Pancreas (tissue), 10 donors: ENCODE measurements around the gene PLEKHA8. TPM values are rescaled to one million over a fixed set of nuclear protein-coding genes. Genes with fewer than 3 reads are reported as not detected.

Experiments used
- ATAC-seq, 4 donors: fragments of 200-7000 bp; cut with Tn5 transposase; one replicate each; pipeline versions ENCODE4 v1.8.0 to v1.9.1; 2020; ENCODE audit warnings: mild to moderate bottlenecking in 4 of 4, moderate library complexity in 4 of 4
- DNase-seq, 6 donors: peaks; one replicate each; pipeline ENCODE4 v3.0.0-alpha.2; 2020
- FAIRE-seq: peaks from 2 replicates; lab custom pipeline; 2012; peaks lifted over from hg19 to GRCh38; lab: Jason Lieb, UNC
- H3K27ac ChIP-seq, 4 donors: fragments of 200-600 bp; sonication (generic); 1 replicate in 3 of 4; 2 replicates in 1 of 4; pipeline versions ENCODE4 v1.5.0 to v1.8.0; 2020
- H3K27me3 ChIP-seq, 4 donors: fragments of 200-600 bp; one replicate each; pipeline ENCODE4 v1.8.0; 2021
- H3K36me3 ChIP-seq, 3 donors: fragments of 200-600 bp; sonication (generic) in 1 of 3; one replicate each; pipeline versions ENCODE4 v1.5.0 to v1.8.0; 2020 to 2021
- H3K4me1 ChIP-seq, 3 donors: fragments of 200-600 bp; one replicate each; pipeline ENCODE4 v1.8.0; 2021
- H3K4me3 ChIP-seq, 4 donors: fragments of 200-600 bp; sonication (generic) in 2 of 4; one replicate each; pipeline versions ENCODE4 v1.5.0 to v1.8.0; 2020 to 2021
- H3K9me3 ChIP-seq, 4 donors: fragments of 200-600 bp; one replicate each; pipeline ENCODE4 v1.8.0; 2021
- WGBS, 2 donors: extraction: QIAGEN DNeasy Blood & Tissue Kit; methylation state at CpG; one replicate each; pipeline ENCODE4 v1.1.7; 2013; 5-methylcytosine and 5-hydroxymethylcytosine counted together
- intact Hi-C, 3 donors: fragments of 100-400 bp; cut with DNase I; formaldehyde crosslinking; loops; one replicate each; pipeline versions ENCODE4 v1.11.1 to v1.14.2; 2022
- polyA plus RNA-seq, 2 donors: library from polyadenylated mRNA; stranded (reverse); fragments of 200-250 nt; gene quantifications; one replicate each; pipeline ENCODE4 v1.2.3, GENCODE V29; 2013
- total RNA-seq, 6 donors: library from RNA; stranded (reverse); fragmentation: NEBNext Ultra II Directional in 4 of 6; extraction: Animal tissue kit (Norgen Biotek cat#: 25700) in 4 of 6; gene quantifications; one replicate each; pipeline versions ENCODE4 v1.2.1 to v1.2.4, GENCODE V29; 2021 to 2023
- TF ChIP-seq, protein P1 (sequence below), 4 donors: fragments of 200-600 bp; sonication (generic) in 3 of 4; IDR thresholded peaks; one replicate each; pipeline versions ENCODE4 v1.5.0 to v1.8.0; 2021; ENCODE audit warnings: antibody characterized with exemption in 4 of 4
- donor health status: healthy with polysubstance abuse.
- donor health status: DM: no; HTN: no; CAD: no; lungs with moderate emphysema.
- donor health status: DM: no; HTN: no; CAD: no.
- donor health status: control.
- donor health status: control.
- donor health status: Bipolar disorder and iron deficiency.
- donor health status: DM: yes; HTN: yes; CAD: no.
- donor health status: DM: no; HTN: no; CAD: no.
- donor health status: DM: no; HTN: no; CAD: no.
- donor health status: DM: yes; HTN: yes; CAD: no.

Gene PLEKHA8
- total and polyA plus RNA-seq, 8 donors: 1.7 to 9.7 (median 4.3) TPM

DNA sequence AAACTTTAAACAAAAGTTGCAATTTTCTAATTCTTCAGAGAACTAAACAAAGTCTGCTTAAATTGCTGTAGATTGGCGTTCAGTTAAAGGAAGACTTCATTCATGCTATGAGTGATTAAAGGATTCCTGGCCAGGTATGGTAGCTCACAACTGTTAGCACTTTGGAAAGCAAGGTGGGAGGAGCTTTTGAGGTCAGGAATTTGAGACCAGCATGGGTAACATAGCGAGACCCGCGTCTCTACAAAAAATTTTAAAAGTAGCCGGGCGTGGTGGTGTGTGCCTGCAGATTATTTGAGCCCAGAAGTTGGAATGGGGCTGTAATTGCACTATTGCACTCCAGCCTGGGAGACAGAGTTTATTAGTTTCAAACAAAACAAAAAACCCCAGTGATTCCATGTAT, 25.1 kb upstream of the PLEKHA8 start:
- H3K9me3 ChIP-seq: no peaks in the 10 kb centered on the region
- WGBS, 2 donors: 54 to 66% methylated on average over 6 of the region's 6 CpGs

DNA sequence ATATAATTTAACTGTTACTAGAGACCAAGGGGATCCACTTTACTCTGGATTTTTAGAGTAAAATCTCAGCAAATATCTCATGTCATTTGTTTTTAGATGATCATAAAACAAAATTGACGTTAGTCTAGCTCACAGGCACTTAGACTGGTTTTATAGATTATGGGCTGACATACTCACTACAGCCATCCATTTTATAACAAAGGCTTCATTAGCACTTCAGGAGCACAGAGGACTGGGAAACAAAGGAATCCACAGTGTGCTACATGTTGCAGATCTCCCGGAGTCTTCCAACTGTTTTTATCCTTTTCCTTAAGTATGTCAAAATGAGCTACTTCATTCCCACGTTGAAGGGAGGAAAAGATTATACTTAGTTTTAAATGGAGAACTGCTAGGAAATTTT, 22.7 kb upstream of the PLEKHA8 start:
- TF ChIP-seq, protein P1, sequence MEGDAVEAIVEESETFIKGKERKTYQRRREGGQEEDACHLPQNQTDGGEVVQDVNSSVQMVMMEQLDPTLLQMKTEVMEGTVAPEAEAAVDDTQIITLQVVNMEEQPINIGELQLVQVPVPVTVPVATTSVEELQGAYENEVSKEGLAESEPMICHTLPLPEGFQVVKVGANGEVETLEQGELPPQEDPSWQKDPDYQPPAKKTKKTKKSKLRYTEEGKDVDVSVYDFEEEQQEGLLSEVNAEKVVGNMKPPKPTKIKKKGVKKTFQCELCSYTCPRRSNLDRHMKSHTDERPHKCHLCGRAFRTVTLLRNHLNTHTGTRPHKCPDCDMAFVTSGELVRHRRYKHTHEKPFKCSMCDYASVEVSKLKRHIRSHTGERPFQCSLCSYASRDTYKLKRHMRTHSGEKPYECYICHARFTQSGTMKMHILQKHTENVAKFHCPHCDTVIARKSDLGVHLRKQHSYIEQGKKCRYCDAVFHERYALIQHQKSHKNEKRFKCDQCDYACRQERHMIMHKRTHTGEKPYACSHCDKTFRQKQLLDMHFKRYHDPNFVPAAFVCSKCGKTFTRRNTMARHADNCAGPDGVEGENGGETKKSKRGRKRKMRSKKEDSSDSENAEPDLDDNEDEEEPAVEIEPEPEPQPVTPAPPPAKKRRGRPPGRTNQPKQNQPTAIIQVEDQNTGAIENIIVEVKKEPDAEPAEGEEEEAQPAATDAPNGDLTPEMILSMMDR (IDR thresholded peaks at IDR 0.05): no peak
- ATAC-seq (no peak), FAIRE-seq (no peak), DNase-seq (no peak)
- Histone ChIP-seq H3K4me3 (no peak overlapping the region), H3K27me3 (no peaks in the 10 kb centered on the region), H3K27ac (no peak overlapping the region), H3K4me1 (no peaks in the 10 kb centered on the region), H3K36me3 (no peaks in the 10 kb centered on the region), H3K9me3 (no peaks in the 10 kb centered on the region)
- intact Hi-C loops: no loop called here
- whole genome bisulfite sequencing, 2 donors: 51 to 54% methylated on average over 3 of the region's 3 CpGs

More for the DNA sequence above, 25.1 kb upstream of the PLEKHA8 start:
- Histone ChIP-seq H3K36me3 (no peaks in the 10 kb centered on the region), H3K27me3 (no peaks in the 10 kb centered on the region), H3K4me3 (no peak overlapping the region), H3K27ac (no peak overlapping the region), H3K4me1 (no peaks in the 10 kb centered on the region)
- DNase-seq: no peak
- no peak for FAIRE-seq
- TF ChIP-seq, protein P1 (IDR thresholded peaks at IDR 0.05): no peak
- no peak for ATAC-seq
- intact Hi-C loops: no loop called here

DNA sequence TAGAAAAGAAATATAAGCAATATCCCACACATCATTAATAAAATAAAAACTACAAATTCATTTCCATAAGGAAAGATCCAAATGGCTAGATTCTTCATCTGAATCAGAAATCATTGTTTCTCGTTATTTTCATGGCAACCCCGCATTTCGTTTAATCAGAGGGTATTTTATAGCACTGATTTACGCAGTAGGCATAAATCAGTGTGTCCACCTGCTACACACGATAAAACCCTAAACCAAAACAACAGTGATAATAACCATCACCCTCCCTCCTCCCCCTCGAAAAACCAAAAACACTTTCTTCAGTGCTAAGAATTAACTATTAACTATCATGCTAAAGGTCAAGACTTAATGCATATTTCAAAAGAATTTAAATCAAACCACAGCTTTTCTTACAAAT, 18.2 kb upstream of the PLEKHA8 start:
- ATAC-seq (no peak), FAIRE-seq (no peak), DNase-seq (no peak)
- no peaks in the 10 kb centered on the region for H3K9me3 ChIP-seq
- intact Hi-C loops: no loop called here
- no peak overlapping the region for H3K27ac ChIP-seq
- TF ChIP-seq, protein P1 (IDR thresholded peaks at IDR 0.05): no peak
- H3K36me3 ChIP-seq: no peaks in the 10 kb centered on the region
- no peak overlapping the region for H3K4me3 ChIP-seq
- H3K4me1 ChIP-seq: no peaks in the 10 kb centered on the region
- 85 to 87% methylated on average over 6 of the region's 6 CpGs for WGBS, 2 donors
- no peaks in the 10 kb centered on the region for H3K27me3 ChIP-seq

DNA sequence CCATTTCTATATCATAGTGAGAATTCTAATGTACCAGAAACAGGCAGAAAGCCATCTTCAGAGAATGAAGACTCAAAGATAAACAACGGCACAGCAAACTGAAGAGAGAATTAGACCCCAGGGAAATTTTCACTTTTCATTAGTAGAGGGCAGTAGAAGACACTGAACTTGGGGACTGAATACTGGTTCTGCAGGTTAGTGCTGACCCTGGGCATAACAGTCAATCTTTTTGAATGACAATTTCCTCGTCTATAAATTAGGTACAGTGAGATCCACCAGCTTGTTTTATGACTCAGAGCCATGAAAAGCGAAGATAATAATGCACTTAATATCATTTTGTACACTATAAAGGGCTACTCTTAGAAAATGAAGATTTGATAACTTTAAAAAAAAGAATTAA, 15.5 kb upstream of the PLEKHA8 start:
- Histone ChIP-seq H3K27ac (no peak overlapping the region), H3K36me3 (no peaks in the 10 kb centered on the region), H3K4me1 (no peaks in the 10 kb centered on the region), H3K4me3 (no peak overlapping the region), H3K27me3 (no peaks in the 10 kb centered on the region), H3K9me3 (no peaks in the 10 kb centered on the region)
- peak in 2 of 4 donors; percentile 32 to 54 for ATAC-seq
- TF ChIP-seq, protein P1 (IDR thresholded peaks at IDR 0.05): no peak
- no peak for DNase-seq
- intact Hi-C loops: no loop called here
- no peak for FAIRE-seq
- WGBS, 2 donors: 44 to 54% methylated on average over 3 of the region's 3 CpGs

DNA sequence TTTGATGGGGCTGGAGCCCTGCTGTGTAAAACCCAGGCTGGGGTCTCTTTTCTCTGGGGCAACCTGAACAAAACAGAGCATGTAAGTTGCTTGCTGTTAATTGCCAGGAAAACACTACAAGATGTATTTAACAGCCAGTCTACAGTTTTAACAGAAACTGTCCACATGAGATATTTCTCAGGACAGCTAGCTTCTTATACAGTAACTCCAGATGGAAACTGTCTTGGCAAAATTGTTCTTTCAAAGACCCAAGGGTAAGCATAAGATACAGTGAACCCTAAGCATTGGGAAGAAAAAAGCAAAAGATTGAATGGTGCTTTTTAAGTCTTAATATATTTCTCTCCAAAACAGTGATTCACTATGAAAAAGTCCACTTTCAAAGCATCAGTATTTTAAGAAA, 9.8 kb upstream of the PLEKHA8 start:
- DNase-seq: no peak

More for the DNA sequence above, 9.8 kb upstream of the PLEKHA8 start:
- Histone ChIP-seq H3K27ac (no peak overlapping the region), H3K9me3 (no peaks in the 10 kb centered on the region), H3K4me3 (no peak overlapping the region), H3K27me3 (no peaks in the 10 kb centered on the region), H3K36me3 (peaks cover 0 to 3% (median 0%) of the 10 kb centered on the region in 3 donors), H3K4me1 (peaks cover 0 to 4% (median 0%) of the 10 kb centered on the region in 3 donors)
- ATAC-seq (no peak), FAIRE-seq (no peak)
- TF ChIP-seq, protein P1 (IDR thresholded peaks at IDR 0.05): no peak
- intact Hi-C loops: no loop called here
